Activated CD8-positive, alpha-beta memory T cell treated with anti-CD3 and anti-CD28 coated beads for 48 hours (primary cell): Measurements from ENCODE around the gene DPPA5.
A peak's percentile ranks its signal among the peaks of the same experiment; 100 is the strongest.
"Not testable (repeated sequence)": the region's sequence is repeated elsewhere in the genome, so short reads cannot be mapped to it uniquely, and the experiment has no call there.

ENCODE experiments used
- DNase-seq, 3 experiments: peaks; one replicate each; pipeline ENCODE4 v3.0.0-alpha.2; 2020; ENCODE audit warnings: low read depth in 2 of 3, low spot score in 2 of 3

The DPPA5 gene, protein sequence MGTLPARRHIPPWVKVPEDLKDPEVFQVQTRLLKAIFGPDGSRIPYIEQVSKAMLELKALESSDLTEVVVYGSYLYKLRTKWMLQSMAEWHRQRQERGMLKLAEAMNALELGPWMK

DNA sequence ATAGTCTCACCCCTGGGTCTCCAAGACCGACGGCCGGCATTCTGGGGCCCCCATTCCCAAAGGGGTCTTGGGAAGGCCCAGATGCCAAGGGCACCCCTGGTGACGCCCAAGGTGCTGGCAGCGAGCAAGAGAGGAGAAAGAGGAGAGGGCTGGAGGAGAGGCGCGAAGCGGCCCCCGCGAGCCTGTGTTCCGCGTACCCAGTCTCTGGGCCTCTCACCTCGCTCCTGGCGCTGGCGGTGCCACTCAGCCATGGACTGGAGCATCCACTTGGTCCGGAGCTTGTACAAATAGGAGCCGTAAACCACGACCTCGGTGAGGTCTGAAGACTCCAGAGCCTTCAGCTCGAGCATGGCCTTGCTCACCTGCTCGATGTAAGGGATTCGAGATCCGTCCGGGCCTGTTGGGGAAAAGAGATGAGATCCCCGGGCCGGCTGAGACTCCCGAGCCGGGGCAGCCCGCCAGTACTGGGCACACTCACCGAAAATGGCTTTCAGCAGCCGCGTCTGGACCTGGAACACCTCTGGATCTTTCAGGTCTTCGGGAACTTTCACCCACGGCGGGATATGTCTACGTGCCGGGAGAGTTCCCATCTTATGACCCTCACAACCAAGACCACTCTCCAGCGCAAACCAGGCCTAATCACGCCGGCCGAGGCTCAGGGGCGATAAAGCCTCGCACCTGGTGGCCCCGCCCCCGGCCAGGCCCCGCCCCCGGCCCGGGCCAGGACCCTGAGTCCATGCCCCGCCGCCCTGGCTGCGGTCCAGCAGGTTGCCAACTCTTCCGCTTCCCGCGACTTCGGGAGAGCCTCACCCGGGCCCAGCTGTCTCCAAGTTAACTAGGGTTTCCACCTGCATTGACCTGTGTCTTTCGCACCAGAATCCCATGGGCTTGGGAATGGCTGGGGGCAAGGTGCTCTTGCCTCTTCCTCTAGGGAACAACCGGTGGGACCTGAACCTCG is at the start of gene DPPA5:
DPPA5 (minus strand) TSS at position 641 of the 958 bp plus-strand sequence; CDS start at position 590, 51 bp downstream.
- no peak for DNase-seq

- no peak for DNase-seq
Observed at GRCh38 chr6:73400656-73401055, 46.6 kb upstream of the DPPA5 start.

DNA sequence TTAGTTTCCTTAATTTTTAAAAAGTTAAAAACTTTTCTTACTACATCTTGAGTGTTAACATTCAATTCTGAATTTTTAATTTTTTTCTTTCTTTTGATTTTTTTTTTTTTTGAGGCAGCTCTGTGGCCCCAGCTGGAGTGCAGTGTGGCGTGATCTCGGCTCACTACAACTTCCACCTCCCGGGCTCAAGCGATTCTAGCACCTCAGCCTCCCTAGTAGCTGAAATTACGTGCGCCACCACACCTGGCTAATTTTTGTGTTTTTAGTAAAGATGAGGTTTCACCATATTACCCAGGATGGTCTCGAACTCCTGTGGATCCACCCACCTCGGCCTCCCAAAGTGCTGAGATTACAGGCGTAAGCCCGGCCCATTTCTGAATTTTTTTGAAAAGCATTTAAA is 41.8 kb upstream of the DPPA5 start:
- no peak for DNase-seq

DNA sequence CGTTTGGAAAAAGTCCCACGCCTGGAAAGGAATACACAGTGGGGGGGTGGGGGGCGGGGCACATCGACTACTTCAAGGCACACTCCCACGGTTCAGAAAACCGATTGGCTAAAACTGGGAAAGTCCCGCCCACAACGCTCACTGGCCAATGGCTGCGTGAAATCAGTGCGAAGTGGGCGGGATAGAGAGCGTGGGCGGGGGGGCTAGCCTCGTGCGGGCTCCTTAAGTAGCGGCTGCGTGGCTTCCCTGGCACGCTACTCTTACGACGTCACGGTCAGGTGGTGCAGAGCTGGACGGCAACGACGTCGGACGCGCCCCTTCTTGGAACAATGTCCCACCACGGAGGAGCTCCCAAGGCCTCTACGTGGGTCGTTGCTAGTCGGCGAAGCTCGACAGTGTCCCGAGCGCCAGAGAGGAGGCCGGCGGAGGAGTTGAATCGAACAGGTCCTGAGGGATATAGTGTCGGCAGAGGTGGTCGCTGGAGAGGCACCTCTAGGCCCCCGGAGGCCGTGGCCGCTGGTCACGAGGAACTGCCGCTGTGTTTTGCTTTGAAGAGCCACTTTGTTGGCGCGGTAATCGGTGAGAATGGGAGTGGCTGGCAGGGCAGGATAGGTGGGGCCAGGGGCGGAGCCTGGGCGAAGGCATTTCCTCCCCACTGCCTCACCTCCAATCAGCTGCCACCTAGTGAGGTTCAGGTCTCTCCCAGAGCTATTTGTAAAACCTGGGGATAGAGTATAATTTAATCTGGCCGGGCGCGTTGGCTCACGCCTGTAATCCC is 40.7 kb upstream of the DPPA5 start, which contains the start of gene DDX43:
DDX43 (plus strand) TSS at position 252 of the 778 bp plus-strand sequence; CDS start at position 330, 78 bp downstream.
- no peak for DNase-seq

- no peak for DNase-seq
Observed at GRCh38 chr6:73393278-73393677, 39.2 kb upstream of the DPPA5 start.

GRCh38 chr6:73392188-73392587 is 38.1 kb upstream of the DPPA5 start:
- not testable (repeated sequence) for DNase-seq

GRCh38 chr6:73391675-73392074 is 37.6 kb upstream of the DPPA5 start:
- DNase-seq = no peak

DNA sequence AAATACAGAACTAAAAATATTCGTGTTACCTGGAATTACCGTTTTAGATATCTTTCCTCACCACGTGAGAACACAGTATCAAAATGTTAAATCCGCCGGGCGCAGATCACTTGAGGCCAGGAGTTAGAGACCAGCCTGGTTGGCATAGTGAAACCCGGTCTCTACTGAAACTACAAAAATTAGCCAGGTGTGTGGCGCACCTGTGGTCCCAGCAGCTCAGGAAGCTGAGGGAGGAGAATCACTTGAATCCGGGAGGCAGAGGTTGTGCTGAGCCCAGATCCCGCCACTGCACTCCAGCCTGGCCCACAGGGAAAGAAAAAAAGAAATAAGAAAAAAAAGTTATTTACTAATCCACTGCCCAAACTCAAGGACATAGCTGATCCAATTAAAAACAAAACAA is 35.8 kb upstream of the DPPA5 start:
- DNase-seq = no peak

DNA sequence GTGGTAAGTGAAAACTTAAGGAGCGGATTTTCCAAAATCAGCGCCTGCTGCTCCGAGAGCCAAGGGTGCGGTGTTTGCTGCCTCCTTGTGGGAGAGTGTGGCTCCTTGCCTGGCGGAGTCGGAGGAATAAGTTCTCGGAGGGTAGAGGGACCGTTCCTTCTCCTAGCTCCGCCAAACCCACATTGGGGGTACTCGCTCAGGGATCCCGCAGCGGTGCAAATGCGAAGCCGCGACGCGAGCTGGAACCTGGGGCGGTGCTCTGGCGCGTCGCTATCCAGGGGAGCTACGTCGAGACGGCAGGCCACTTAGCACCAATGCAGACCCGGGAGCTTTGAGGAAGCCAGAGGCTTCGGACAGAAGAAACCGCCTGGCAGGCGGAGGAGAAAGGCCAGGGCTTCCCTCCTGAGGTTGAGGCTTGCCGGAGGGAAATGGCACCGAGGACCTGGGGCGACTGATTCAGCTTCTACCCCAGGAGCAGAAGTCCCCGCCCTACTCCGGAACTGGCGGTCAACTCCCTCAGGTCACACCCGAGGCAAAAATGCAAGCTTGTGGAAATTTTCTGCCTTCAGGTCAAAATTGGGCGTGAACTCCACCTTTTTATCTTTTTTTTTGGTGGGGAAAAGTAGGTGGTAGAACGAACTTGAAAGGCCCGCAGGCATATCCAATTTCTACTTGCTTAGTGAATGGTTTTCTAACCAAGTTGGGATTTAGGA is 34.9 kb upstream of the DPPA5 start:
- peak; percentile 27 to 35 (median 27) for DNase-seq

GRCh38 chr6:73388433-73388799 is 34.3 kb upstream of the DPPA5 start:
- no peak for DNase-seq

GRCh38 chr6:73382462-73383113 is 28.5 kb upstream of the DPPA5 start:
- no peak for DNase-seq

DNA sequence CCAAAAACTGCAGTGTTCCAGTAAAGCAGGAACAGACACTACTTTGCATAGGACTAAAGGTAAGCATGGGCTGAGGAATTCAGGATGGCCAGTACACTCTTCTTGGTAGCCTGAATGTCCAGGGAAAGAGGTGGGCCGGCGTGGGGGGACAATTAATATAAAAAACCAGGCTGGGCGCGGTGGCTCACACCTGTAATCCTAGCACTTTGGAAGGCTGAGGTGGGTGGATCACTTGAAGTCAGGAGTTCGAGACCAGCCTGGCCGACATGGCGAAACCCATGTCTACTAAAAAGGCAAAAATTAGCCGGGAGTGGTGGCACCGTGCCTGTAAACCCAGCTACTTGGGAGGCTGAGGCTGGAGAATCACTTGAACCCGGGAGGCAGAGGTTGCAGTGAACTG is 27.5 kb upstream of the DPPA5 start:
- not testable (repeated sequence) for DNase-seq

- no peak for DNase-seq
Observed at GRCh38 chr6:73377225-73377624, 23.1 kb upstream of the DPPA5 start.

- DNase-seq = no peak
Observed at GRCh38 chr6:73375216-73375615, 21.1 kb upstream of the DPPA5 start.

DNA sequence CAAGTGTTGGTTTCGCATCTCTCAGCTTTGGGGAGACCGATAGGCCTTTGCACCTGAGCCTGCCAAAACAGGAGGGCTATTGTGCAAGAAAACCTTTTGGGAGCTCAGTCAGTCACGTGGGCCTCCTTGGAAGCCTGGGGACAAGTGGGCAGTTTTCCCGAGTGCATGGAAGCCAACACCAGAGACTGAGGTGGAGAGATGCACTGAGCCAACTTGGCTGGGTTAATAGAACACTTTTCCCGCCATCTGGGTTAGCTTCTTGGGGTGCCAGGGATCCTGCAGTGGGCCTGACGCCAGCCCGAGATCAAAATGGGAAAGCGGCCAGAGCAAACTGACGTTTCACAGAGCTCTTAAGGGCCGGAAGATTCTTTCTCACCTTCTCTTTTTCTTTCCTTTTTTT is 18.4 kb upstream of the DPPA5 start:
- DNase-seq = no peak

GRCh38 chr6:73371984-73372383 is 17.9 kb upstream of the DPPA5 start:
- no peak for DNase-seq

DNA sequence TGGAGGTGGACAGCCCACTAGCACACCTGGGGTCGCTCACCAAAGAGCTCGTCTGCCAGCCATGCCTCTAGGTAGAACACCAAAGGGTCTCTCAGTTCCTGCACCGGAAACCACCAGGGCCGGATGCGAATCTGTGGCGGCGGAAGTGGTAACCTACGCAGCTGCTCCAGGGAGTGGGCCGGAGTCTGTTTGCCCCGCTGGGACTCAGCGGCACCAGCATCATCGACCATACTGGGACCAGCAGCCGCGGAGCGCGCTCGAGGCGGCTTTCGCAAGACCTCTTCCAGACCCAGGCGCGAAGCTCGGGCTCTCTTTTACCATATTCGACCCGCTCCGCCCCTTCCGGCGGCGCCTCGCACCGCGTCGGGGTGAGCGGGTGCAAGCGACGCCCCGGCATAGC is 15.5 kb upstream of the DPPA5 start, which contains the start of gene OOEP:
OOEP (minus strand) TSS at position 335 of the 400 bp plus-strand sequence; CDS start at position 230, 105 bp downstream.
- DNase-seq = no peak

GRCh38 chr6:73369157-73369556 is 15.1 kb upstream of the DPPA5 start:
- no peak for DNase-seq

DNA sequence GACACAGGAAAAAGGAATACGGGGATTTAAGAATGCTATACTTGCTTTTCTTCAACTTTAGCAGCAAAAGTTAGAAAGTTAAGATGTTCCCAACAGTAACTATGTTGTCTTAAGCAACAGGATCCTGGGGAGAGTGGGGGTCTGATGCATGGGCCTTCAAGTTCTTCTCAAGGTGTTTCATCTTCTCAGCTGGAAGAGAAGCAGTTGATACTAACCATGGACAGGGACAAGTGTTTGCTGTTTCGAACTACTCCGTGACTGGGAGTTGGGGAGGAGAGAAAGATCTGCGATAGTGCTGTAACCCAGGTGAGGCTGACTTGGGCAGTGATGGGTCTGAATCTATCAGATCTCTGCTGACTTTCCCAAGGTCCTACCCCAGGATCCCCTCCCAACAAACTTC is 14.6 kb upstream of the DPPA5 start:
- no peak for DNase-seq

GRCh38 chr6:73367761-73368355 is 13.8 kb upstream of the DPPA5 start:
- DNase-seq = no peak
